GM18909 (cell line): ENCODE measurements around the gene KISS1R.
"Not testable (repeated sequence)": the region's sequence is repeated elsewhere in the genome, so short reads cannot be mapped to it uniquely, and the experiment has no call there.

Source experiments
- ATAC-seq: cut with Tn5 transposase; IDR thresholded peaks from one replicate; pipeline ENCODE4 v1.9.1; 2021; ENCODE audit warnings: mild to moderate bottlenecking; ENCODE audit not compliant: unreplicated experiment, poor library complexity

The KISS1R gene

DNA sequence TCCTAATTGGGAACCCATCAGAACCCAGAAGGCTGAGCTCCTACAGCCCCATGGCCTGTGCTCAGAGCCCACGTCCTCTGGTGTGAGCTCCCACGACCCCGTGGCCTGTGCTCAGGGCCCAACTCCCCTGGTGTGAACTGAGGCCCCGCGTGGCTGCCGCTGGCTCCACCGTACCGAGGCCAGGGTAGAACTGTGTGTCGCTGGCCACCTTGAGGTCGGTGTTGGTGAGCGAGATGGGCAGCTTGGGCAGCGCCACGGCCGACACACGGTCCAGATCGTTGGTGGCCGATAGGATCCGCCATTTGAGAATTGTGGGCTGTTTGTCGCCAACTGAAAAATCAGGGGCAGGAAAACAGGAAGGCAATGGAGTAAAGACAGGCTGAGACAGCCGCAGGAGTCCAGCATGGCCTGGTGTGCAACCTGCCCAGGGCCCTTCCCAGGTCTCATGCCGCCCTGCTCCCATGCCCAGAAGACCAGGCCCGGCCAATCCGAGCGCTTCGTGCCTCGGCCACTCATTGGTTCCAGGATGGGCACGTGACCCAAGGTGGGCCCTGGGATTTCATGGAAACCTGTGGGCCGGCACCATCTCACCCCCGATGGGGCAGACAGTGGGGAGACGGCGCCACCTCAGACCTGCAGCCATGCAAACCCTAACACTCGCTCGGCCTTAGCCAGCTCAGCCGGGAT lies 35.6 kb upstream of the KISS1R start:
- no peak for ATAC-seq

DNA sequence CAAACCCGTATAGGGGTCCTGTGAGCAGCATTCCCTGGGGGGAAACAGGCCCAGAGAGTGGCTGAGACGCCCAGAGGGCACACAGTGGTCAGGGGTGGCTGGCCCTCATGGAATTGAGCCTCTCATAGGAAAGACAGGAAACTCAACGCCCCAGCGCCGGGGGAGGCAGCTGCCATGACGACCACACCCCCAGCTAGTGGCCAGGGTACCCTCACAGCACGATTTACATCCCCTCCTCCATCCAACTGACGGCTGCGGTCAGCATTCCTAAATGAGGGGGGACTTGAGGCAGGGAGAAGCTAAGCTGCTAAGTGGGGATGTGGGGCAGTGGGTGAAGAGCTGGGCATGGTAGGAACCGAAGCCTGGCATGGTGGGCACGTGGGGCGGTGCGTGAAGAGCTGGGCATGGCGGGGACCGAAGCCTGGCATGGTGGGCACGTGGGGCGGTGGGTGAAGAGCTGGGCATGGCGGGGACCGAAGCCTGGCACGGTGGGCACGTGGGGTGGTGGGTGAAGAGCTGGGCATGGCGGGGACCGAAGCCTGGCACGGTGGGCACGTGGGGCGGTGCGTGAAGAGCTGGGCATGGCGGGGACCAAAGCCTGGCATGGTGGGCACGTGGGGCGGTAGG lies 34.1 kb upstream of the KISS1R start:
- ATAC-seq = no peak

DNA sequence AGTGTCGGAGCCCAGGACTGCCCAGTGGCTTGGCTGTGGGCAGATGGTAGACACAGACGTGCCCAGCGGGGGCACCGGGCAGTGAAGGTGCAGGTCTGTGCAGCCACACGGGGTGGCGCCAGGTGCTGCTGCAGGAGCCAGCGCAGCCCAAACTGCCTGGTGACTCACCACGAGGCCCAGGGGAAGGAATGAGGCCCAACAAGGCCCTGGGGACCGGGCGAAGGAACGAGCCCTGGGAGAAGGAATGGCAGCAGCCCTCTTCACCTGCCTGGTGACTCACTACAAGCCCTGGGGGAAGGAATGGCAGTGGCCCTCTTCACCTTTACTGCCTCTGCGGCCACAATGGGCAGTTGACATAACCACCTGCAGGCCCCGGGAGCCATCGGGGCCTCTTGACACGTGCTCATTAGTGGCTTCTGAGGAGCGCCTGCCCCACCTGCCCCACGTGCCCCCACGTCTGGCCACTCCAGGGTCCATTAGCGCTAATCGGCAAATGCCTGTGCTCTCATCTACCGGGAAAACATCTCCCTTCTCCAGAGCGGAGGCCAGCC lies 33.4 kb upstream of the KISS1R start:
- ATAC-seq = no peak

DNA sequence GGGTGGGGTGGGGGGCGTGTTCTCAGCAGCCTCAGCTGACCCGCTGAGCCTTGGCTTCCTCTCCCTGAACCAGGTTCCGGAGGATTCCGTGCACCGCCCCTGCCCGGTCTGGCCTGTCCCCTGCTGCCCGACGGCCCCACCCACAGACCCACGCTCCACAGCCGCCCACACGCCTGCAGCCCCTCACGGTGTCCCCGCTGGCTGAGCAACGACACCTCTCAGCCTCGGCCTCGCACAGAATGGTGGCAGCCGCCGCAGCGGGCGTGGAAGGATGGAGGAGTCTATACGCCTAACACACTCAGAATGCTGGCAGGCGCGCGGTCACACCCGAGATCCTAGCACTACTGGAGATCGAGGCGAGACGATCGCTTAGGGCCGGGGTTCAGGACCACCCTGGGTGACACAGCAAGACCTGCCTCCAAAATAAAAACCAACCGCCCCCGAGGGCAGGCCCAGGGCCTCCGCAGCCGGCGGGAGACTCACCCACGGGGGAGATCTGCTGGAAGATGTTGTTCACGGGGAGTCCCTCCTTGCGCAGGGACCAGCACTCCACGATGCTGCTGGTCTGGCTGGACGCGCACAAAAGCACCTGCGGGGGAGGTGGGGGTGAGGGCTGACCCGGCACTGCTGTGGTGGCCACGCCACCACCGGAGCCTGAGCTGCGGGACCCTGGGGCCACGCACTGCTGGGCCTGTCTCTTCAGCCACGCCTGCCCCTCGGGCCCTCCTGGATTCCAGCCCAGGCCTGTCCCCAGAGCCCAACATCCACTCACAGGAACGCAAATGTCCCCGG lies 32.5 kb upstream of the KISS1R start:
- no peak for ATAC-seq

DNA sequence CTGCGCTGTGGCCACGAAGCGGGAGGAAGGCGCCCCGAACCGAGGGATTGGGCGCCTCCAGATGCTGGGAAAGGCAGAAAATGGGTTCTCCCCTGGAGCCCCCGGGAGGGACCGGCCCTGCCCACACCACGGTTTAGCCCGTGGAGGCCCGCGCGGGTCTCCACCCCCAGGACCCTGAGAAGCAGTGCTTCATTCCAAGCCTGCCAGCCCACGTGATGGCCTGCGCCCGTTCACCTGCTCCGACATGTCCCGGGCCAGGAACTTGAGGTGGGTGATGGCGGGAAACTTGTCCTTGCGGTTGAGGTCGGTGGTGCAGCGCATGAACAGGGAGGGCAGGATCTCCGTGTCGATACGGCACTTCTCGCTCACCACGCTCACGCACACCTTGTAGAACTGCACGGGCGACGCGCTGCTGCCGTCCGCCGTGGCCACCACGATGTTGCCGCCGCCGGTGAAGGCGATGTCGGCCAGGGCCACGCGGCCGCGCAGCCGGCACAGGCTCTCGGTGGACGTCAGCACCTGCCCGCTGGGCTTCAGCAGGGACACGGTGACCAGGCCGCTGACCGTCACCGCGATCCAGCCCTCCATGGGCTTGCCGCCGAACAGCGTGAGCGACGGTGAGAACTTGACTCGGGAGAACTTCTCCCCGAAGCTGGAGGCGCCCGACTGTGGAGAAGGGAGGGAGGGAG lies 31.5 kb upstream of the KISS1R start:
- no peak for ATAC-seq

DNA sequence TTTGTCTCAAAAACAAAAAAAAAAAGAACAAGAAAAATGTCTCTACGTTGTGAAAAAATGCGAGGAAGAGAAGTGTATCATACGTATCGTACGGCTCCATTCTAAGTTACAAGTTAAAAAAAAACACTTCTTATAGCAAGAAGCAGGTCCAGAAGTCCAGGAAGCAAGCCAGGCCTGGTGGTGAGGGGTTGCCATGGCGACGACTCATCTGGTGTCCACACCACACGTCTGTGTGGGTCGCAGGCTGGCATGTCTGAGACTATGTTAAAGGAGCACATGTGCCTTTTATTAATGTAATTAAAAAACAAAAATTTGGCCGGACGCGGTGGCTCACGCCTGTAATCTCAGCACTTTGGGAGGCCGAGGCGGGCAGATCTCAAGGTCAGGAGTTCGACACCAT lies 30.1 kb upstream of the KISS1R start:
- ATAC-seq = no peak

DNA sequence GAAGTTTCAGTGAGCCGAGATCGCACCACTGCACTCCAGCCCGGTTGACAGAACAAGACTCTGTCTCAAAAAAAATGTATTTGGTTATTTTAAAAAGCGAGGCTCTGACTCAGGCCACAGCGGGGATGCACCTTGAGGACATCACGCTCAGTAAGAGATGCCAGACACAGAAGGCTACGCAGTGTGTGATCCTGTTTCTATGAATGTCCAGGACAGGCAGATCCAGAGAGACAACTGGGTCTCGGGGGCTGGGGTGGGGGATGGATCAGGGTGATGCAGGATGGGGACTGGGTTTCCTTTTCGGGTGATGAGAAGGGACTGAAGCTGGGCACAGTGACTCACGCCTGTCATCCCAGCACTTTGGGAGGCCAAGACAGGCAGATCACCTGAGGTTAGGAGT lies 29.5 kb upstream of the KISS1R start:
- ATAC-seq = no peak

DNA sequence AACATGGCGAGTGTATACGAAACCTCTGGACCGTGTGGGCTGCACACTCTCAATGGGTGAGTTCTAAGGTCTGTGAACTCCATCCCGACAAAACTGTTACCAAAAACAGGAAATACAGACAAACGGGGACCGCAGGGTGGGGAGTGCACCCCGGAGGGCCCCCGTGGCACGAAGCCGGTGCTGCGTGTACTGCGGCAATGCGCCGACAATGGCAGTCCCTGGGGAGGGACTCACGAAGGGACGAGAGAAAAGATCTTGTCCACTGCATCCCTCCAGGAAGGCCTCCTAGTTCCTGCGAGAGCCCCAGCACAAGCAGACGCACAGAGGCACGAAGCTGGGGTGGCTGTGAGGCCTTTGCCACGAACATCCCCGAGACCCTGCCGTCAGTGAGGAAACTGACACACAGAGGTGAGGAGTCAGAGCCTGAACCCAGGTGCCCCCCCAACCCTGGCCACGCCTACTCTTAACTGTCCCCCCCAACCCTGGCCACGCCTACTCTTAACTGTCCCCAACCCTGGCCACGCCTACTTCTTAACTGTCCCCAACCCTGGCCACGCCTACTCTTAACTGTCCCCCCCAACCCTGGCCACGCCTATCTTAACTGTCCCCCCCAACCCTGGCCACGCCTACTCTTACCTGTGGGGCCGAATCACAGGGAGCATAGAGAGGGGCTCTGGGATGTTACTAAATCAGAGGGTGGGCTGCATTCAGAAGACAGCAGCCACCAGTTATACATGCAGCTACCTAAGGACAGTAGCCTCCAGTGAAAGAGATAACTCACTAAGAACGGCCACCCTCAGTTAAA lies 28.4 kb upstream of the KISS1R start:
- ATAC-seq = no peak

DNA sequence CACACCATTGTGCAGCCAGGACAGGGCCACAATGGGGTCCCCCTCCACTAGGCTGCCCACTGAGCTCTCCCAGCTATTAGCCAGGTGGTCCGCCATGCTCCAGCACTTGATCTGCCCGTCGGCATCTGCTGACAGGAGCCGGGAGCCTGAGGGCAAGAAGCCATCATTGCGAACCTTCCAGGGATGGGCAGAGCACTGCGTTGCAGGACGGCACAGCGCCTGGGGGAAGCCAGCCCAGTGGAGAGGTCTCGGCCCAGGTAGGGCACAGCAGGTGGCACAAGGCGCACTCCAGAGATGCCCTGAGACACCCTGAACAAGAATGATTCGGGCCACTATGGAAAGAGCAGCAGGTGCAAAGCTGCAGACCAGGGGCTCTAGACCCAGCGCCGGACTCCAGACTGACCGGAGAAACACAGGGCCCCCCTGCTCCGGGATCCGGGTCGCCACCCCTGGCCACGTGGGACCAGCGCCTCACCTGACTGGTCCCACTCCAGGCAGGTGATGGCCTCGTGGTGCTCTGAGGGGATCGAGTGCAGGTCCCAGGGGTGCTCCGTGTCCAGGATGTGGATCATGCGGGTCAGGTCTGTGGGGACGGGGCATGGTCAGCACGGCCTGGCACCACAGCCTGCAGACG lies 27.4 kb upstream of the KISS1R start:
- ATAC-seq = no peak

DNA sequence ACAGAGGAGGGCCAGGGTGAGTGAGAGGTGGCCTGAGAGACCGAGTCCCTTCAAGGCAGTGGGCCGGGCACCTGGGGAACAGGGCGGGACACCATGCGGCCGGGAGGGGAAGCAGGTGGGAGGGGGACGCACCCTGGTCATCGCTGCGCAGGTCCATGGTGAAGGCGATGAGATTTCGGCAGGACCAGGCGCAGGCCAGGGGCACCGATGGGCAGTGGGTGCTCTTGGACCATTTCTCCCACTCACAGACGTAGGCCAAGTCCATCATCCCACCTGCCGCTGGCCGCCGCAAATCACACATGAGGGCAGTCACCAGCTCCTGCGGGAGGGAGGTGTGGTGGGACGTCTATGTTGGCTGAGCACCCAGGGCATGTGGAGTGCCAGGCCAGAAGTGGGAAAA lies 26.3 kb upstream of the KISS1R start:
- ATAC-seq = no peak

DNA sequence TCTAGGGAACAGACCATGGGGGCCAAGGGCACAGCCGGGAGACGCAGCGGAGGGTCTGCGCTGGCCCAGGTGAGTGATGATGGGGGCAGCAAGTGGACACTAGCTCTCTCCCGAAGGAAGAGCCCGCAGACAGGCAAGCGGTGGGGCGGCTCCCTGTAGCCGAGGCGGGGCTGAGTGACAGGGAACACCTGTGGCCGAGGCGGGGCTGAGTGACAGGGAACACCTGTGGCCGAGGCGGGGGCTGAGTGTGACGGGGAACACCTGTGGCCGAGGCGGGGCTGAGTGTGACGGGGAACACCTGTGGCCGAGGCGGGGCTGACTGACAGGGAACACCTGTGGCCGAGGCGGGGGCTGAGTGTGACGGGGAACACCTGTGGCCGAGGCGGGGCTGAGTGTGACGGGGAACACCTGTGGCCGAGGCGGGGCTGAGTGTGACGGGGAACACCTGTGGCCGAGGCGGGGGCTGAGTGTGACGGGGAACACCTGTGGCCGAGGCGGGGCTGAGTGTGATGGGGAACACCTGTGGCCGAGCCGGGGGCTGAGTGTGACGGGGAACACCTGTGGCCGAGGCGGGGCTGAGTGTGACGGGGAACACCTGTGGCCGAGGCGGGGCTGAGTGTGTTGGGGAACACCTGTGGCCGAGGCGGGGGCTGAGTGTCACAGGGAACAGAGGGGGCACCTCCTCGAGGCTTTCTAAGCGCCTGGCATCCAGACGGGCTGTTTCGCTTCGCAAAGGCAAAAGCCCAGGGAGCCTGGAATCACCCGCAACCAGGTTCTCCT lies 25.5 kb upstream of the KISS1R start:
- ATAC-seq = not testable (repeated sequence)

DNA sequence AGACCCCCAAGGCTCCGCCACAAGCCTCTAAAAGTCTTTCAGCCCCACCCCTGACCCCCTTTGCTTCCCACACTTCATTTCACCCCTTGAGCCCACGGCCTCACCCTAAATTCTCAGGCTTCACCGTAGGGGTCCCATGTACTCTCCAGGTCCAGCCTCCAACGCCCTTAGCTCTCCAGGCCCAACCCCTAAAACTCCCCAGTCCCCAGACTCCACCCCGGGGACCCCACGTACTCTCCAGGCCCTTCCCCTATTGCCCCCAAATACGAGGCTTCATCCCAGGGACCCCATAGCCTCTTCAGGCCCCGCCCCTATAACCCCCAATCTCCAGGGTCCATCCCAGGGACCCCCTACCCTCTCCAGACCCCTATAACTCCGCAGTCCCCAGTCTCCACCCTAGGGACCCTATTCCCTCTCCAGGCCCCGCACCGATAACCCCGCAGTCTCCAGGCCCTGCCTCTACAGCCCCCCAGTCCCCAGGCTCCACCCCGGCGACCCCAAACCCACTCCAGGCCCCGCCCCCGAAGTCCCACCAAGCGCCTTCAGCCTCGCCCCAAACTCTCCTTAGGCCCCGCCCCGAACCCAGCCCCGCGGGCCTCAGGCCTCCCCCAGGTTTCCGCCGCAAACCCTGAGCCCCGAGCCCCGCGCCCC lies 24.8 kb upstream of the KISS1R start:
- ATAC-seq = peak; percentile 24

DNA sequence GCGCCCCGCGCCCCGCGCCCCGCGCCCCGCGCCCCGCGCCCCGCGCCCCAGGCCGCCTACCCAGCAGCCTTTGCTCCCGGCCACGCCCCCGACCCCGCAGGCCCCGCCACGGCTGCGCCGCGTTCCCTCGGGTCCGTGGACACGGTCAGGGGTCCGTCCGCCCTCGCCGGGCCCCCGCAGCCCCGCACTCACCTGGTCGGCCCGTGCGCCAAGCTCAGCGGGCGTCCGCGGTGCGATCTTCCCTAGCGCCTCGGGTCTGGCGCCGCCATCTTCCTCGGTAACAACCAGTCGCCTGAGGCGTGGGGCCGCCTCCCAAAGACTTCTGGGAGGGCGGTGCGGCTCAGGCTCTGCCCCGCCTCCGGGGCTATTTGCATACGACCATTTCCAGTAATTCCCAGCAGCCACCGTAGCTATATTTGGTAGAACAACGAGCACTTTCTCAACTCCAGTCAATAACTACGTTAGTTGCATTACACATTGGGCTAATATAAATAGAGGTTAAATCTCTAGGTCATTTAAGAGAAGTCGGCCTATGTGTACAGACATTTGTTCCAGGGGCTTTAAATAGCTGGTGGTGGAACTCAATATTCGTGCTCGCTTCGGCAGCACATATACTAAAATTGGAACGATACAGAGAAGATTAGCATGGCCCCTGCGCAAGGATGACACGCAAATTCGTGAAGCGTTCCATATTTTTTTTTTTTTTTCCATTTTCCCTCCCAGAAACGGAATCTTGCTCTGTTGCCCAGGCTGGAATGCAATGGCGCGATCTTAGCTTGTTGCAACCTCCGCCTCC lies 24.0 kb upstream of the KISS1R start, which contains the start of the genes MED16 and RNU6-9:
MED16 (minus strand) TSS at position 294 of the 796 bp plus-strand sequence. CDS start 2,056 bp downstream, outside the sequence.
RNU6-9 (plus strand) TSS at position 591 of the 796 bp plus-strand sequence.
- ATAC-seq = peak; percentile 84

DNA sequence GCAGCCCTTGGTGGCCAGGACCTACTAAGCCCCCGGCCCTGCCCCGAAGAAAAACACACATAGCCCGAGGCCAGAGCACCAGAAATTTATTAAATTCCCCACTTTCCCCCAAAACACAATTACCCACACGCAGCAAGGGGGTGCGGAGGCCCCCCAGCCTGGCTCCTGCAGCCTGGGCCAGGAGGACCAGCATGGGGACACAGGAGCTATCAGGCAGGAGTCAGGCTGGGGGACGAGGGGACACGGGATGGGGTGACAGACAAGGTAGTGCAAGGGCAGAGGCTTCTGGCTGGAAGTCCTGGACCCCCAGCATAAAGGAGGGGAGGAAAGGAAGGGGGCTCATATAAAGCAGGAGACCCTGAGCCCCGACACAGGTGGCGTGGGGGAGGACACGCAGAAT lies 20.7 kb upstream of the KISS1R start:
- no peak for ATAC-seq

DNA sequence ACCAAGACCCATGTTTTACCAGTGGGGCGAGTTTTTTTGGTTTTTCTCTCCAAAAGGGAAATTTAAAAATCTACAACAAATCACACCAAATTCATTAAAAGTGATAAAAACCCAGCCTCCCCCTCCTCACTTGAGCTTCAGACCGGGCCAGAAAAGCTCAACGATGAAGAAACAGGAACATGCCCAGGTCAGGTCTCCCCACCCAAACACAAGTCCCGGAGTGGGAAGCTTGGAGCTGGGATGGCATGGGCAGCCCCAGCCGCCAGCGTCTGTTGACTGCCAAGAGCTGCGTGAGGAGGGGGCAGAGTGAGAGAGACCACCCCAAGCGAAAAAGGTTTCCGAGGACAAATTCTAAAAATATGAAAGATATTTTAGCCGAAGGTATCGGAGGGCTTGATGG lies 20.1 kb upstream of the KISS1R start:
- no peak for ATAC-seq

DNA sequence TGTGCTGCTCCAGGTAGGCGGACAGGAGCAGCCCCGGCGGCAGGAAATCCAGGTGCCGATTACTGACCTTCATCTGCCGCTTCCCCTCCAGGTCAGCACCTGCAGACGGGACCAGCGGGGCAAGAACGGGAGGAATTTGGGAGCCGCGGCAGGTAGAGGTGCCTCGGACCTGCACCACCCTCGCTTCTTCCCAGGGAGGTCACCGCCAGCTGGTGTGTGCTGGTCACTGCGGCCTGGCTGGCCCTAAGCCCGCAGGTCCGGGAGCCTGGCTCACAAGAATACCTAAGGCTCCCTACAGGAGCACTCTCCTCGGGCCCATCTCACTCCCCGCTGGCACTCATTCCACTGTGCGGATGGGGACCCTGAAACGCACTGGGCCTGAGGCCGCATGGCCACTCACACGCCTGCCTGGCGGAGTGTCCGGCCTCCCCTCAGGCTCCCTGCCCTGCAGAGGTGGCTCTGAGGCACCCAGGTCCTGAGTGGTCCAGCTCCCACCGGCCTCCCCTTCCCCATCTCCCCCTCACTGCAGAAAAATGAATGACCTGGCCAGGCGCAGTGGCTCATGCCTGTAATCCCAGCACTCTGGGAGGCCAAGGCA lies 19.6 kb upstream of the KISS1R start:
- ATAC-seq = no peak

DNA sequence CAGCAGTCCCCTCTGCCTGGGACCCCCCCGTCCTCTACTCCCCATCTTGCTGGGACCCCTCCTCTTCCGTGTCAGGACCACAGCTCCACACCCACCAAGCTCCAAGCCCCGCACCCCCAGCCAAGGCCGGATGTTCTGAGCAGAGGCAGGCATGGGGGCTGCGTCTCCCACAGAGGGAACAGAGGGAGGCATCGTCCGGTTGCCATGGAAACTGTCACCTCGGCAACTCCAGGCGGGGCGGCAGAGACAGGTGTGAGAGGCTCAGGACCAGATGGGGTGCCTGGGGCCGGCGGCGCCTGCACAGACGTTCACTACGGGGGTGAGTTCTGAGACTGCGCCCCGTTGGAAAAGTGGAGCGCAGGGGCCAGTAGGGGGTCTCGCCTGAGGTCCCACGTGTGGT lies 18.5 kb upstream of the KISS1R start:
- no peak for ATAC-seq
